K562 (cell line): ENCODE results near the gene DCP1B. TPM values are rescaled to one million over a fixed set of nuclear protein-coding genes. Genes with fewer than 3 reads are reported as not detected.
A peak's percentile ranks its signal among the peaks of the same experiment; 100 is the strongest.

Experiments
- CC2D1A ChIP-seq: fragments of 450-650 bp; IDR thresholded peaks from 2 replicates; pipeline ENCODE4 v1.6.1; 2017; ENCODE audit warnings: mild to moderate bottlenecking
- CHCHD3 ChIP-seq: fragments of 250-450 bp; sonication (Bioruptor Pico); IDR thresholded peaks from 2 replicates; pipeline ENCODE4 v2.1.2; 2022; ENCODE audit warnings: mild to moderate bottlenecking
- GTF2E2 ChIP-seq: fragments of 200-800 bp; sonication (Bioruptor generic); IDR thresholded peaks from 2 replicates; pipeline ENCODE4 v1.6.1; 2016; ENCODE audit warnings: missing genetic modification characterization, missing compliant biosample characterization
- RAD21 ChIP-seq, 2 experiments: fragments of 250-450 bp in 1 of 2; fragments of 450-650 bp in 1 of 2; sonication (Bioruptor Pico) in 1 of 2; formaldehyde crosslinking in 1 of 2; IDR thresholded peaks in 1 of 2; conservative IDR thresholded peaks in 1 of 2; 2 replicates each; pipeline versions ENCODE4 v1.4.0 to v1.8.0; 2020 to 2022; ENCODE audit warnings: mild to moderate bottlenecking in 2 of 2, moderate library complexity in 1 of 2
- ZNF316 ChIP-seq: fragments of 450-650 bp; IDR thresholded peaks from 2 replicates; pipeline ENCODE4 v1.6.1; 2016
- polyA plus RNA-seq, 8 experiments: library from polyadenylated mRNA; depleted of rRNA in 4 of 8; stranded (reverse) in 5 of 8; unstranded in 3 of 8; fragments of >200 nt; fragmentation: Nextera tagmentation in 2 of 8; fragmentation: Illumina TruSeq in 1 of 8; extraction: Ambion mirVana in 2 of 8; extraction: Trizol in 1 of 8; gene quantifications; 2 replicates each; pipeline versions ENCODE4 v1.2.1 to v1.2.3, GENCODE V29; 2011 to 2014; ENCODE audit warnings: inconsistent platforms in 1 of 8, missing spikeins in 1 of 8
- total RNA-seq, 7 experiments: library from RNA; depleted of rRNA in 6 of 7; stranded (reverse); fragments of >200 nt in 6 of 7; fragmentation: Illumina TruSeq in 2 of 7; extraction: Trizol in 2 of 7; gene quantifications; 2 replicates each; pipeline versions ENCODE4 v1.2.1 to v1.2.3, GENCODE V29; 2011 to 2021; ENCODE audit warnings: low replicate concordance in 1 of 7
- TF ChIP-seq, protein P1 (sequence below): fragments of 450-650 bp; formaldehyde crosslinking; IDR thresholded peaks from 2 replicates; pipeline ENCODE4 v1.4.0; 2020; ENCODE audit warnings: mild to moderate bottlenecking, moderate library complexity
- TF ChIP-seq, protein P2 (sequence below), 2 experiments: fragments of 450-650 bp in 1 of 2; sonication (generic) in 1 of 2; formaldehyde crosslinking in 1 of 2; IDR thresholded peaks; 2 replicates each; pipeline versions ENCODE4 v1.7.1 to v1.9.0; 2016 to 2022; ENCODE audit warnings: inconsistent platforms in 1 of 2, mild to moderate bottlenecking in 1 of 2, missing genetic modification reagents in 1 of 2
- TF ChIP-seq, protein P3 (sequence below), 3 experiments: IDR thresholded peaks in 2 of 3; conservative IDR thresholded peaks in 1 of 3; 2 replicates each; pipeline ENCODE4 v1.5.1; 2011 to 2012; ENCODE audit warnings: low read length in 3 of 3, mild to moderate bottlenecking in 3 of 3, control low read depth in 2 of 3, improper control_type of control experiment in 1 of 3, inconsistent platforms in 1 of 3, low read depth in 1 of 3, mixed read lengths in 1 of 3, moderate library complexity in 1 of 3; ENCODE audit not compliant: insufficient read depth in 2 of 3

DCP1B gene
- total and polyA plus RNA-seq, 9 of the 15 experiments (the other 6 are each of a cell fraction or from before 2014, with no cell fraction given): 0.83 to 7.3 (median 3.4) TPM

DNA sequence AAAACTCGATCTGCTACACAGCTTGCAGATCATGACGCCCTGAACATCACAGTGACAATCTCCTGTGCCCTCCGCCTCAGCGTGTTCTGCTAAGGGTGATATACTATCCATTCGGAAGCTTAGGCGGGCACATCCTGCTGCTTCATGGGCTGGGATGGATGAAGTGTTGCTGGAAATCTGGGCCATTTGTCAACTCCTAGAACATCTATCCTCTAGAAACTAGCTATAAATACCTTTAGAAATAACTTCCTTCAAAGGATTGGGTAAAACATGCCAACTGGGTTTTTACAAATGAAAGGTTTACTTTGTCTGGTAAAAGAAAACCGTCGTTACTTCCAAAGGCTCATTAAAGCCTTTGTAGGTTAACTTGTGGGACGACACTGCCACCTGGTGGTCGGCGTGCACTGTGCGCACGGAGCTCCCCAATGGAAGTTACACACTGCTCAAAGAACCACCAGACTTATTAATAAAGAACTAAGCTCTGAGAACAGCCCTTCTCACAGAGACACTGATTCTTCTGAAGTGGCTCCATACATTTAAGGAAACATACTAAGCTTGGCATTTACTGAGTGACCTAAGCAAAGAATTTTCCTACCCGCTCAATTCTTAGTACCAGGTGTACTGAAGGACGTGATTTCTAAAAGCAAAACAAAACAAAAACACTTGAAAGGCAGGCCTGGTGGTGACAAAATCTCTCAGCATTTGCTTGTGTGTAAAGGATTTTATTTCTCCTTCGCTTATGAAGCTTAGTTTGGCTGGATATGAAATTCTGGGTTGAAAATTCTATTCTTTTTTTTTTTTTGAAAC lies 64.3 kb downstream of the DCP1B start (continued):
- TF ChIP-seq CC2D1A (peak; percentile 59), GTF2E2 (tag) (no peak), ZNF316 (no peak), RAD21 (CRISPR knock-in tag; conservative IDR thresholded peaks at IDR 0.05 in 1 of 2, IDR thresholded peaks at IDR 0.05 in 1 of 2) (peak; percentile 90 to 93), CHCHD3 (no peak)
- TF ChIP-seq, protein P1, sequence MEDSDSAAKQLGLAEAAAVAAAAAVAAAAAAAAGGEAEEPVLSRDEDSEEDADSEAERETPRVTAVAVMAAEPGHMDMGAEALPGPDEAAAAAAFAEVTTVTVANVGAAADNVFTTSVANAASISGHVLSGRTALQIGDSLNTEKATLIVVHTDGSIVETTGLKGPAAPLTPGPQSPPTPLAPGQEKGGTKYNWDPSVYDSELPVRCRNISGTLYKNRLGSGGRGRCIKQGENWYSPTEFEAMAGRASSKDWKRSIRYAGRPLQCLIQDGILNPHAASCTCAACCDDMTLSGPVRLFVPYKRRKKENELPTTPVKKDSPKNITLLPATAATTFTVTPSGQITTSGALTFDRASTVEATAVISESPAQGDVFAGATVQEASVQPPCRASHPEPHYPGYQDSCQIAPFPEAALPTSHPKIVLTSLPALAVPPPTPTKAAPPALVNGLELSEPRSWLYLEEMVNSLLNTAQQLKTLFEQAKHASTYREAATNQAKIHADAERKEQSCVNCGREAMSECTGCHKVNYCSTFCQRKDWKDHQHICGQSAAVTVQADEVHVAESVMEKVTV (CRISPR knock-in tag): peak; percentile 81
- TF ChIP-seq, protein P2, sequence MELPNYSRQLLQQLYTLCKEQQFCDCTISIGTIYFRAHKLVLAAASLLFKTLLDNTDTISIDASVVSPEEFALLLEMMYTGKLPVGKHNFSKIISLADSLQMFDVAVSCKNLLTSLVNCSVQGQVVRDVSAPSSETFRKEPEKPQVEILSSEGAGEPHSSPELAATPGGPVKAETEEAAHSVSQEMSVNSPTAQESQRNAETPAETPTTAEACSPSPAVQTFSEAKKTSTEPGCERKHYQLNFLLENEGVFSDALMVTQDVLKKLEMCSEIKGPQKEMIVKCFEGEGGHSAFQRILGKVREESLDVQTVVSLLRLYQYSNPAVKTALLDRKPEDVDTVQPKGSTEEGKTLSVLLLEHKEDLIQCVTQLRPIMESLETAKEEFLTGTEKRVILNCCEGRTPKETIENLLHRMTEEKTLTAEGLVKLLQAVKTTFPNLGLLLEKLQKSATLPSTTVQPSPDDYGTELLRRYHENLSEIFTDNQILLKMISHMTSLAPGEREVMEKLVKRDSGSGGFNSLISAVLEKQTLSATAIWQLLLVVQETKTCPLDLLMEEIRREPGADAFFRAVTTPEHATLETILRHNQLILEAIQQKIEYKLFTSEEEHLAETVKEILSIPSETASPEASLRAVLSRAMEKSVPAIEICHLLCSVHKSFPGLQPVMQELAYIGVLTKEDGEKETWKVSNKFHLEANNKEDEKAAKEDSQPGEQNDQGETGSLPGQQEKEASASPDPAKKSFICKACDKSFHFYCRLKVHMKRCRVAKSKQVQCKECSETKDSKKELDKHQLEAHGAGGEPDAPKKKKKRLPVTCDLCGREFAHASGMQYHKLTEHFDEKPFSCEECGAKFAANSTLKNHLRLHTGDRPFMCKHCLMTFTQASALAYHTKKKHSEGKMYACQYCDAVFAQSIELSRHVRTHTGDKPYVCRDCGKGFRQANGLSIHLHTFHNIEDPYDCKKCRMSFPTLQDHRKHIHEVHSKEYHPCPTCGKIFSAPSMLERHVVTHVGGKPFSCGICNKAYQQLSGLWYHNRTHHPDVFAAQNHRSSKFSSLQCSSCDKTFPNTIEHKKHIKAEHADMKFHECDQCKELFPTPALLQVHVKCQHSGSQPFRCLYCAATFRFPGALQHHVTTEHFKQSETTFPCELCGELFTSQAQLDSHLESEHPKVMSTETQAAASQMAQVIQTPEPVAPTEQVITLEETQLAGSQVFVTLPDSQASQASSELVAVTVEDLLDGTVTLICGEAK (IDR thresholded peaks at IDR 0.05): no peak
- TF ChIP-seq, protein P2 (CRISPR knock-in tag; IDR thresholded peaks at IDR 0.05): no peak
- TF ChIP-seq, protein P3, sequence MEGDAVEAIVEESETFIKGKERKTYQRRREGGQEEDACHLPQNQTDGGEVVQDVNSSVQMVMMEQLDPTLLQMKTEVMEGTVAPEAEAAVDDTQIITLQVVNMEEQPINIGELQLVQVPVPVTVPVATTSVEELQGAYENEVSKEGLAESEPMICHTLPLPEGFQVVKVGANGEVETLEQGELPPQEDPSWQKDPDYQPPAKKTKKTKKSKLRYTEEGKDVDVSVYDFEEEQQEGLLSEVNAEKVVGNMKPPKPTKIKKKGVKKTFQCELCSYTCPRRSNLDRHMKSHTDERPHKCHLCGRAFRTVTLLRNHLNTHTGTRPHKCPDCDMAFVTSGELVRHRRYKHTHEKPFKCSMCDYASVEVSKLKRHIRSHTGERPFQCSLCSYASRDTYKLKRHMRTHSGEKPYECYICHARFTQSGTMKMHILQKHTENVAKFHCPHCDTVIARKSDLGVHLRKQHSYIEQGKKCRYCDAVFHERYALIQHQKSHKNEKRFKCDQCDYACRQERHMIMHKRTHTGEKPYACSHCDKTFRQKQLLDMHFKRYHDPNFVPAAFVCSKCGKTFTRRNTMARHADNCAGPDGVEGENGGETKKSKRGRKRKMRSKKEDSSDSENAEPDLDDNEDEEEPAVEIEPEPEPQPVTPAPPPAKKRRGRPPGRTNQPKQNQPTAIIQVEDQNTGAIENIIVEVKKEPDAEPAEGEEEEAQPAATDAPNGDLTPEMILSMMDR (IDR thresholded peaks at IDR 0.05 in 2 of 3, conservative IDR thresholded peaks at IDR 0.05 in 1 of 3; ENCODE audit: insufficient read depth in 2 of 3, low read depth in 1 of 3, low read length in 3 of 3): peak; percentile 76 to 88 (median 84)
